SK-N-SH (cell line): ENCODE data around the gene RBSN. TPM values are rescaled to one million over a fixed set of nuclear protein-coding genes. Genes with fewer than 3 reads are reported as not detected.

ENCODE experiments used
- CTCF ChIA-PET: fragments of 300-600, 350-600 bp; formaldehyde crosslinking; extraction: SDS; loops from one replicate; lab custom pipeline; 2021; lab: Yijun Ruan, JAX
- POLR2A ChIA-PET: fragments of 350-600 bp; sonication (Branson Sonifier 250); formaldehyde crosslinking; extraction: SDS; loops from one replicate; lab custom pipeline; 2020; ENCODE audit warnings: antibody characterized with exemption, inconsistent platforms; lab: Yijun Ruan, JAX
- DNase-seq: peaks from one replicate; pipeline ENCODE4 v3.0.0; 2012
- H2AFZ ChIP-seq: fragments of 200-600 bp; sonication (generic); 2 replicates; pipeline ENCODE4 v1.8.1; 2016; ENCODE audit warnings: antibody characterized with exemption, mild to moderate bottlenecking, low read depth
- H3F3A ChIP-seq: fragments of 200-600 bp; sonication (generic); replicated peaks from 2 replicates; pipeline ENCODE3; 2016; ENCODE audit warnings: antibody characterized with exemption, mild to moderate bottlenecking; ENCODE audit not compliant: insufficient read depth
- H3K27ac ChIP-seq, 2 experiments: fragments of 200-500 bp in 1 of 2; fragments of 200-600 bp in 1 of 2; sonication (Bioruptor generic) in 1 of 2; sonication (generic), shearing (Covaris generic) in 1 of 2; 2 replicates each; pipeline versions ENCODE4 v1.5.1 to v1.6.1; 2014 to 2016; ENCODE audit warnings: low read depth in 2 of 2, inconsistent platforms in 1 of 2, low read length in 1 of 2, mild to moderate bottlenecking in 1 of 2, mixed read lengths in 1 of 2
- H3K27me3 ChIP-seq: fragments of 200-600 bp; sonication (generic), shearing (Covaris generic); 2 replicates; pipeline ENCODE4 v1.6.1; 2016; ENCODE audit warnings: mixed run types; ENCODE audit not compliant: insufficient read depth
- H3K36me3 ChIP-seq, 2 experiments: fragments of 200-500 bp in 1 of 2; fragments of 200-600 bp in 1 of 2; sonication (Bioruptor generic) in 1 of 2; sonication (generic) in 1 of 2; replicated peaks in 1 of 2; 2 replicates each; pipeline versions ENCODE3 to v1.5.1; 2014 to 2016; ENCODE audit warnings: low read length in 1 of 2, mild to moderate bottlenecking in 1 of 2; ENCODE audit not compliant: insufficient read depth in 2 of 2, control insufficient read depth in 1 of 2
- H3K4me1 ChIP-seq, 2 experiments: fragments of 200-500 bp in 1 of 2; fragments of 200-600 bp in 1 of 2; sonication (Bioruptor generic) in 1 of 2; sonication (generic), shearing (Covaris generic) in 1 of 2; 2 replicates each; pipeline versions ENCODE4 v1.5.1 to v1.6.1; 2014 to 2016; ENCODE audit warnings: low read depth in 1 of 2, low read length in 1 of 2, mixed run types in 1 of 2; ENCODE audit not compliant: insufficient read depth in 2 of 2, control insufficient read depth in 1 of 2
- H3K4me2 ChIP-seq: fragments of 200-600 bp; sonication (generic), shearing (Covaris generic); 2 replicates; pipeline ENCODE4 v1.6.1; 2017; ENCODE audit warnings: mixed run types
- H3K4me3 ChIP-seq, 2 experiments: fragments of 200-500 bp in 1 of 2; fragments of 200-600 bp in 1 of 2; sonication (Bioruptor generic) in 1 of 2; sonication (generic), shearing (Covaris generic) in 1 of 2; 2 replicates each; pipeline versions ENCODE4 v1.5.1 to v1.8.1; 2014 to 2016; ENCODE audit warnings: low read depth in 2 of 2, inconsistent platforms in 1 of 2, low read length in 1 of 2, mild to moderate bottlenecking in 1 of 2, mixed read lengths in 1 of 2, moderate library complexity in 1 of 2
- H3K79me2 ChIP-seq: fragments of 200-600 bp; sonication (generic); 2 replicates; pipeline ENCODE4 v1.8.1; 2017; ENCODE audit warnings: mild to moderate bottlenecking; ENCODE audit not compliant: insufficient read depth
- H3K9ac ChIP-seq: fragments of 200-600 bp; sonication (generic); 2 replicates; pipeline ENCODE4 v1.6.1; 2017; ENCODE audit warnings: mixed run types
- H3K9me2 ChIP-seq: fragments of 200-600 bp; sonication (generic); 2 replicates; pipeline ENCODE4 v1.6.1; 2017; ENCODE audit warnings: mixed run types
- H3K9me3 ChIP-seq: fragments of 200-600 bp; sonication (generic); 2 replicates; pipeline ENCODE4 v1.6.1; 2017; ENCODE audit warnings: mixed run types, mild to moderate bottlenecking, moderate library complexity
- H4K20me1 ChIP-seq: fragments of 200-600 bp; sonication (generic); 2 replicates; pipeline ENCODE4 v1.6.1; 2017; ENCODE audit warnings: mild to moderate bottlenecking, mixed run types; ENCODE audit not compliant: insufficient read depth
- CHD2 ChIP-seq: fragments of 150-350 bp; IDR thresholded peaks from 2 replicates; pipeline ENCODE4 v1.6.1; 2018; ENCODE audit warnings: low read length; ENCODE audit not compliant: partially characterized antibody
- FOXJ3 ChIP-seq: sonication (generic); formaldehyde crosslinking; IDR thresholded peaks from 2 replicates; pipeline ENCODE4 v1.5.1; 2020; ENCODE audit warnings: mild to moderate bottlenecking, missing genetic modification reagents
- GATA2 ChIP-seq: sonication (generic); formaldehyde crosslinking; IDR thresholded peaks from 2 replicates; pipeline ENCODE4 v1.5.0; 2020; ENCODE audit warnings: mild to moderate bottlenecking, missing genetic modification reagents
- JUND ChIP-seq: IDR thresholded peaks from 2 replicates; pipeline ENCODE4 v1.4.0; 2012
- RAD21 ChIP-seq: IDR thresholded peaks from 2 replicates; pipeline ENCODE4 v1.6.1; 2012; ENCODE audit warnings: mild to moderate bottlenecking, low read length
- REST ChIP-seq: IDR thresholded peaks from 2 replicates; pipeline ENCODE4 v1.6.1; 2012; ENCODE audit warnings: mild to moderate bottlenecking, low read depth, low read length, moderate library complexity
- SIN3A ChIP-seq: IDR thresholded peaks from 2 replicates; pipeline ENCODE4 v1.6.1; 2012; ENCODE audit warnings: low read depth, mild to moderate bottlenecking, low read length, moderate library complexity, borderline replicate concordance
- WGBS: methylation state at CpG from one replicate; pipeline ENCODE4 v1.1.6; 2017; ENCODE audit warnings: low lambda C conversion rate; 5-methylcytosine and 5-hydroxymethylcytosine counted together
- polyA plus RNA-seq, 3 experiments: library from polyadenylated mRNA; depleted of rRNA; stranded (reverse); fragments of >200 nt; gene quantifications; 2 replicates each; pipeline ENCODE4 v1.2.3, GENCODE V29; 2012
- TF ChIP-seq, protein P1 (sequence below): fragments of 200-600 bp; sonication (generic); IDR thresholded peaks from 2 replicates; pipeline ENCODE4 v1.6.1; 2017; ENCODE audit warnings: antibody characterized with exemption, mild to moderate bottlenecking, moderate library complexity
- TF ChIP-seq, protein P2 (sequence below): IDR thresholded peaks from 2 replicates; pipeline ENCODE4; 2012

The RBSN gene
- polyA plus RNA-seq, 1 of the 3 experiments (the other 2 are of a cell fraction) = 4.7 TPM

DNA sequence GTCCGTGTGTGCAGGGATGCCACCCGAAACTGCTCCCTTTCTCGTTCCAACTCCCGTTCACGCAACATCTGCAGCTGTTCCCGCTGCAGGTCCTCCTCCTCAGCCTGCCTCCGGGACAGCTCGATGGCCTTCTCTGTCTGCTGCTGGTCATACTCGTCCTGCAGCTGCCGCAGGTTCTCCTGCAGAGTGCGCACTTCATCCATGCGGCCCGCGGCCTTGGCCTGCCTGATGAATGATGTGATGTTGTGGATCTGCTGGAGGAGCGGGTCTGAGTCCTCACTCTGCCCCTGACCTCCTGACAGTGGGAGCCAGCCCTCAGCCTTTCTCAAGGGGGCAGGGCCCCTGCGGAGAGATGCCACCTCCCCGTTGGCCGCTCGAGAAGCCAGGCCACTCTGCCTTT is 24.4 kb downstream of the RBSN start:
- no peaks in the 10 kb centered on the region for H4K20me1 ChIP-seq
- H3K36me3 ChIP-seq = peaks cover 28 to 74% of the 10 kb centered on the region in 2 experiments
- H3K4me2 ChIP-seq = no peak overlapping the region
- POLR2A ChIA-PET = no interaction called here
- DNase-seq = no peak
- CTCF ChIA-PET = no interaction called here
- H3K4me1 ChIP-seq = no peaks in the 10 kb centered on the region
- no peak overlapping the region for H2AFZ ChIP-seq
- H3K9me3 ChIP-seq = no peaks in the 10 kb centered on the region
- no peaks in the 10 kb centered on the region for H3K79me2 ChIP-seq
- no peak overlapping the region for H3K9ac ChIP-seq
- H3K27ac ChIP-seq = no peak overlapping the region
- no peaks in the 10 kb centered on the region for H3K9me2 ChIP-seq
- no peaks in the 10 kb centered on the region for H3K27me3 ChIP-seq
- WGBS = 95% methylated on average over 15 of the region's 19 CpGs
- TF ChIP-seq RAD21 (no peak), SIN3A (no peak), JUND (no peak), FOXJ3 (no peak), CHD2 (no peak), REST (no peak)
- TF ChIP-seq, protein P1, sequence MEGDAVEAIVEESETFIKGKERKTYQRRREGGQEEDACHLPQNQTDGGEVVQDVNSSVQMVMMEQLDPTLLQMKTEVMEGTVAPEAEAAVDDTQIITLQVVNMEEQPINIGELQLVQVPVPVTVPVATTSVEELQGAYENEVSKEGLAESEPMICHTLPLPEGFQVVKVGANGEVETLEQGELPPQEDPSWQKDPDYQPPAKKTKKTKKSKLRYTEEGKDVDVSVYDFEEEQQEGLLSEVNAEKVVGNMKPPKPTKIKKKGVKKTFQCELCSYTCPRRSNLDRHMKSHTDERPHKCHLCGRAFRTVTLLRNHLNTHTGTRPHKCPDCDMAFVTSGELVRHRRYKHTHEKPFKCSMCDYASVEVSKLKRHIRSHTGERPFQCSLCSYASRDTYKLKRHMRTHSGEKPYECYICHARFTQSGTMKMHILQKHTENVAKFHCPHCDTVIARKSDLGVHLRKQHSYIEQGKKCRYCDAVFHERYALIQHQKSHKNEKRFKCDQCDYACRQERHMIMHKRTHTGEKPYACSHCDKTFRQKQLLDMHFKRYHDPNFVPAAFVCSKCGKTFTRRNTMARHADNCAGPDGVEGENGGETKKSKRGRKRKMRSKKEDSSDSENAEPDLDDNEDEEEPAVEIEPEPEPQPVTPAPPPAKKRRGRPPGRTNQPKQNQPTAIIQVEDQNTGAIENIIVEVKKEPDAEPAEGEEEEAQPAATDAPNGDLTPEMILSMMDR = no peak
- TF ChIP-seq, protein P2, sequence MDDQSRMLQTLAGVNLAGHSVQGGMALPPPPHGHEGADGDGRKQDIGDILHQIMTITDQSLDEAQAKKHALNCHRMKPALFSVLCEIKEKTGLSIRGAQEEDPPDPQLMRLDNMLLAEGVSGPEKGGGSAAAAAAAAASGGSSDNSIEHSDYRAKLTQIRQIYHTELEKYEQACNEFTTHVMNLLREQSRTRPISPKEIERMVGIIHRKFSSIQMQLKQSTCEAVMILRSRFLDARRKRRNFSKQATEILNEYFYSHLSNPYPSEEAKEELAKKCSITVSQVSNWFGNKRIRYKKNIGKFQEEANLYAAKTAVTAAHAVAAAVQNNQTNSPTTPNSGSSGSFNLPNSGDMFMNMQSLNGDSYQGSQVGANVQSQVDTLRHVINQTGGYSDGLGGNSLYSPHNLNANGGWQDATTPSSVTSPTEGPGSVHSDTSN = no peak
- no peaks in the 10 kb centered on the region for H3F3A ChIP-seq
- no peak overlapping the region for H3K4me3 ChIP-seq

- no peak for DNase-seq
- Histone ChIP-seq H3F3A (no peaks in the 10 kb centered on the region), H3K27me3 (no peaks in the 10 kb centered on the region), H3K79me2 (no peaks in the 10 kb centered on the region), H2AFZ (no peak overlapping the region), H4K20me1 (no peaks in the 10 kb centered on the region), H3K9me2 (no peaks in the 10 kb centered on the region), H3K4me2 (no peak overlapping the region), H3K27ac (no peak overlapping the region), H3K4me3 (no peak overlapping the region), H3K4me1 (no peaks in the 10 kb centered on the region), H3K9ac (no peak overlapping the region), H3K9me3 (no peaks in the 10 kb centered on the region), H3K36me3 (peaks cover 12 to 49% of the 10 kb centered on the region in 2 experiments)
- ChIA-PET CTCF (interaction anchor here (1.6 kb wide), 1 partner anchor 146 kb away, joined by 4 read pairs; no protein-coding TSS in a partner anchor), POLR2A (no interaction called here)
- 77% methylated on average over 2 of the region's 2 CpGs for WGBS
- TF ChIP-seq, protein P1 = no peak
- TF ChIP-seq GATA2 (CRISPR knock-in tag) = no peak
These were observed 27.2 kb downstream of the RBSN start for GRCh38 chr3:15071699-15072098.
